ENCODE data around the gene MKRN2. TPM values are rescaled to one million over a fixed set of nuclear protein-coding genes. Genes with fewer than 3 reads are reported as not detected.
A peak's percentile ranks its signal among the peaks of the same experiment; 100 is the strongest.

Gene MKRN2
- total and polyA plus RNA-seq, 2 of the 4 experiments (the other 2 are of a cell fraction): 44.4 to 65.6 TPM

DNA sequence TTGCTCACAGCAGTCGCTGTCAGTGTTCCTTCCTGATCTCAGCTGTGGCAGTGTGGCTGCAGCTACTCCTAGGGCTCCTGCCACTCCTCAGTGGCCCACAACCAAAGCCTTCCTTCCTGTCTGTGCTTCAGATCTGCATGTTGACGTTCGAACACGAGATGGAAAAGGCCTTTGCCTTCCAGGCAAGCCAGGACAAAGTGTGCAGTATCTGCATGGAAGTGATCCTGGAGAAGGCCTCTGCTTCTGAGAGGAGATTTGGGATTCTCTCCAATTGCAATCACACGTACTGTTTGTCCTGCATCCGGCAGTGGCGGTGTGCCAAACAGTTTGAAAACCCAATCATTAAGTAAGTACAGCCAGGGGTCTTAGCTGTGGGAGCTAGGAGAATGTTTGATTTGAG, 17.8 kb downstream of the MKRN2 start:
- Histone ChIP-seq H3K4me1 (ENCODE audit: control insufficient read depth, insufficient read depth, low read length) (peaks cover 24% of the 10 kb centered on the region), H3K79me1 (ENCODE audit: low read depth in 1 of 2, low read length in 2 of 2) (peaks cover 38 to 78% of the 10 kb centered on the region in 2 experiments), H2BK120ac (ENCODE audit: low read depth, low read length) (no peak overlapping the region), H3K9me3 (ENCODE audit: control insufficient read depth, insufficient read depth, low read length) (no peaks in the 10 kb centered on the region), H3K14ac (replicated peaks; ENCODE audit: low read depth, low read length) (no peak overlapping the region), H4K5ac (ENCODE audit: low read depth, low read length) (no peak overlapping the region), H2BK20ac (ENCODE audit: low read depth, low read length) (no peak overlapping the region), H3K4ac (ENCODE audit: low read depth, low read length) (peak overlapping the region; percentile 25; the same call in 1 of the 2 replicates), H3K4me2 (ENCODE audit: low read depth, low read length) (no peak overlapping the region), H2AK9ac (replicated peaks; ENCODE audit: low read depth, low read length, poor library complexity) (peak overlapping the region; percentile 60), H3K9ac (ENCODE audit: low read depth, low read length) (no peak overlapping the region), H3K18ac (ENCODE audit: low read depth, low read length) (no peak overlapping the region), H3K56ac (ENCODE audit: extremely low read depth, insufficient read depth, low read length) (no peak overlapping the region), H2AFZ (replicated peaks; ENCODE audit: low read length, poor library complexity) (peak overlapping the region; percentile 26), H4K91ac (ENCODE audit: insufficient read depth, low read depth, low read length) (no peak overlapping the region), H3K27me3 (ENCODE audit: control insufficient read depth, insufficient read depth, low read length) (no peaks in the 10 kb centered on the region), H2BK15ac (ENCODE audit: low read depth, low read length) (no peak overlapping the region), H2BK5ac (ENCODE audit: low read depth, low read length, poor library complexity, severe bottlenecking) (peak overlapping the region; percentile 23), H3K4me3 (ENCODE audit: insufficient read depth, low read depth, low read length) (no peak overlapping the region), H3K36me3 (ENCODE audit: control insufficient read depth, insufficient read depth, low read length) (peaks cover 58% of the 10 kb centered on the region), H3K23ac (ENCODE audit: low read depth, low read length) (0 out of 2 replicates have a peak overlapping the region, but pooled peaks have one; percentile 29), H3K9me1 (ENCODE audit: insufficient read depth, low read length) (peaks cover 22% of the 10 kb centered on the region), H3K27ac (ENCODE audit: insufficient read depth, low read length) (peak overlapping the region; percentile 42; the same call in 1 of the 2 replicates), H4K8ac (ENCODE audit: low read depth in 2 of 2, low read length in 2 of 2) (no peak overlapping the region; a peak in 1 of 4 replicates), H2AK5ac (ENCODE audit: low read depth, low read length) (peak overlapping the region; percentile 14; the same call in 1 of the 2 replicates), H4K20me1 (ENCODE audit: insufficient read depth, low read length) (peaks cover 35% of the 10 kb centered on the region)
- no peak for ATAC-seq (ENCODE audit: low read depth)
- WGBS, 2 experiments (ENCODE audit: extremely low coverage in 2 of 2, insufficient read length in 1 of 2): no CpG with 5 or more reads among the region's 7 CpGs
- dilution Hi-C loops (cut with HindIII; ENCODE audit: low sequenced_read_pairs, unreplicated experiment) (no loop called here), in situ Hi-C loops (cut with MboI; ENCODE audit: low sequenced_read_pairs) (no loop called here), intact Hi-C loops (cut with micrococcal nuclease) (loop anchor here (5.0 kb wide), 1 partner anchor 437 kb away; no protein-coding TSS in a partner anchor)
- ChIA-PET CTCF (no interaction called here), POLR2A (ENCODE audit: unreplicated experiment) (no interaction called here)
- no peak for TF ChIP-seq RFX5 (IDR thresholded peaks at IDR 0.05; ENCODE audit: low read depth, low read length)
- no TSS peak for BruUV-seq (replicated peaks)
- DNase-seq: no peak

All from IMR-90 (cell line).